H1 (cell line): ENCODE data around the gene DHCR7. TPM values are rescaled to one million over a fixed set of nuclear protein-coding genes. Genes with fewer than 3 reads are reported as not detected.

Source experiments
- CTCF ChIA-PET: fragments of 300-600 bp; sonication (Branson Sonifier 250); formaldehyde crosslinking; loops from one replicate; lab custom pipeline; 2021; ENCODE audit not compliant: partially characterized antibody; lab: Charles Lee
- POLR2A ChIA-PET: fragments of 300-600 bp; sonication (Branson Sonifier 250); formaldehyde crosslinking; loops from one replicate; lab custom pipeline; 2021; ENCODE audit warnings: inconsistent platforms; ENCODE audit not compliant: partially characterized antibody; lab: Charles Lee
- DNase-seq, 2 experiments: peaks; one replicate each; pipeline versions ENCODE4 v3.0.0 to v3.0.0-alpha.2; 2010 to 2022; ENCODE audit warnings: low spot score in 2 of 2, low read depth in 1 of 2, mixed read lengths in 1 of 2
- FAIRE-seq: peaks from 2 replicates; lab custom pipeline; 2011; peaks lifted over from hg19 to GRCh38; lab: Jason Lieb, UNC
- H2AFZ ChIP-seq: 2 replicates; pipeline ENCODE4 v1.8.1; 2012; ENCODE audit warnings: low read length, inconsistent platforms
- H2AK5ac ChIP-seq: 2 replicates; pipeline ENCODE4 v1.6.1; 2013; ENCODE audit warnings: low read depth, low read length
- H2BK120ac ChIP-seq: replicated peaks from 2 replicates; pipeline ENCODE3; 2013; ENCODE audit warnings: low read depth, low read length, inconsistent platforms
- H2BK12ac ChIP-seq: 2 replicates; pipeline ENCODE4 v1.6.1; 2013; ENCODE audit warnings: low read depth, low read length
- H2BK15ac ChIP-seq: 2 replicates; pipeline ENCODE4 v1.6.1; 2013; ENCODE audit warnings: low read length
- H2BK20ac ChIP-seq: 2 replicates; pipeline ENCODE4 v1.6.1; 2013; ENCODE audit warnings: low read length
- H2BK5ac ChIP-seq: 2 replicates; pipeline ENCODE4 v1.6.1; 2013; ENCODE audit warnings: low read depth, low read length
- H3K14ac ChIP-seq: 2 replicates; pipeline ENCODE4 v1.6.1; 2013; ENCODE audit warnings: inconsistent platforms; ENCODE audit not compliant: insufficient read length
- H3K18ac ChIP-seq: 2 replicates; pipeline ENCODE4 v1.6.1; 2013; ENCODE audit warnings: low read length; ENCODE audit errors: extremely low read depth
- H3K23ac ChIP-seq: 2 replicates; pipeline ENCODE4 v1.6.1; 2013; ENCODE audit warnings: inconsistent platforms; ENCODE audit not compliant: insufficient read length
- H3K23me2 ChIP-seq: 2 replicates; pipeline ENCODE4 v1.6.1; 2013; ENCODE audit warnings: low read depth, low read length
- H3K27ac ChIP-seq: 2 replicates; pipeline ENCODE4 v1.6.1; 2011; ENCODE audit warnings: low read depth, low read length, inconsistent platforms
- H3K27me3 ChIP-seq, 4 experiments: replicated peaks in 1 of 4; 1 replicate in 1 of 4; 2 replicates in 3 of 4; pipeline versions ENCODE4 v1.6.1 to v1.8.1; 2011 to 2013; ENCODE audit warnings: low read length in 3 of 4, mild to moderate bottlenecking in 3 of 4, inconsistent platforms in 2 of 4, mixed read lengths in 2 of 4, moderate library complexity in 1 of 4; ENCODE audit not compliant: control insufficient read depth in 3 of 4, insufficient read depth in 3 of 4; ENCODE audit errors: extremely low read depth in 1 of 4
- H3K36me3 ChIP-seq, 4 experiments: 2 replicates each; pipeline versions ENCODE4 v1.6.1 to v1.8.1; 2011 to 2013; ENCODE audit warnings: mild to moderate bottlenecking in 4 of 4, low read length in 3 of 4, moderate library complexity in 2 of 4, control low read depth in 1 of 4, inconsistent platforms in 1 of 4; ENCODE audit not compliant: insufficient read depth in 4 of 4, control insufficient read depth in 2 of 4
- H3K4ac ChIP-seq: replicated peaks from 2 replicates; pipeline ENCODE3; 2013; ENCODE audit warnings: low read length, low read depth, mixed read lengths, inconsistent platforms; ENCODE audit not compliant: insufficient read length
- H3K4me1 ChIP-seq, 4 experiments: replicated peaks in 1 of 4; 1 replicate in 1 of 4; 2 replicates in 3 of 4; pipeline versions ENCODE4 v1.6.1 to v1.8.1; 2011 to 2013; ENCODE audit warnings: low read length in 3 of 4, inconsistent platforms in 2 of 4, mixed read lengths in 1 of 4; ENCODE audit not compliant: insufficient read depth in 4 of 4, control insufficient read depth in 3 of 4
- H3K4me2 ChIP-seq, 2 experiments: 2 replicates each; pipeline versions ENCODE4 v1.6.1 to v1.8.1; 2011 to 2013; ENCODE audit warnings: low read depth in 2 of 2, low read length in 2 of 2, control low read depth in 1 of 2, inconsistent platforms in 1 of 2, mild to moderate bottlenecking in 1 of 2; ENCODE audit not compliant: insufficient read depth in 1 of 2
- H3K4me3 ChIP-seq, 4 experiments: fragments of 200-600, 300-600 bp in 1 of 4; sonication (generic), shearing (Covaris generic), sonication (Bioruptor Twin) in 1 of 4; 2 replicates each; pipeline versions ENCODE4 v1.5.1 to v1.8.1; 2011 to 2016; ENCODE audit warnings: low read length in 4 of 4, low read depth in 3 of 4, control low read depth in 2 of 4, inconsistent platforms in 2 of 4, mild to moderate bottlenecking in 2 of 4, mixed read lengths in 1 of 4, moderate library complexity in 1 of 4; ENCODE audit not compliant: insufficient read depth in 2 of 4; ENCODE audit errors: extremely low read depth in 1 of 4
- H3K56ac ChIP-seq: replicated peaks from 2 replicates; pipeline ENCODE3; 2013; ENCODE audit warnings: low read depth, mild to moderate bottlenecking, mixed read lengths, low read length, inconsistent platforms; ENCODE audit not compliant: insufficient read length
- H3K79me1 ChIP-seq: 2 replicates; pipeline ENCODE4 v1.6.1; 2013; ENCODE audit warnings: low read depth, low read length, control low read depth
- H3K79me2 ChIP-seq, 2 experiments: 2 replicates each; pipeline versions ENCODE4 v1.6.1 to v1.8.1; 2012 to 2013; ENCODE audit warnings: low read length in 2 of 2, mild to moderate bottlenecking in 2 of 2, inconsistent platforms in 1 of 2; ENCODE audit not compliant: insufficient read depth in 2 of 2, control insufficient read depth in 1 of 2
- H3K9ac ChIP-seq, 4 experiments: replicated peaks in 1 of 4; 1 replicate in 1 of 4; 2 replicates in 3 of 4; pipeline versions ENCODE4 v1.6.1 to v1.8.1; 2011 to 2013; ENCODE audit warnings: low read depth in 3 of 4, low read length in 3 of 4, control low read depth in 2 of 4, mild to moderate bottlenecking in 2 of 4, moderate library complexity in 2 of 4, inconsistent platforms in 1 of 4; ENCODE audit errors: extremely low read depth in 1 of 4
- H3K9me3 ChIP-seq, 2 experiments: 2 replicates each; pipeline versions ENCODE4 v1.6.1 to v1.8.1; 2012 to 2013; ENCODE audit warnings: mild to moderate bottlenecking in 2 of 2, moderate library complexity in 2 of 2, control low read depth in 1 of 2, inconsistent platforms in 1 of 2, low read depth in 1 of 2, low read length in 1 of 2, mixed read lengths in 1 of 2; ENCODE audit not compliant: insufficient read depth in 2 of 2
- H4K20me1 ChIP-seq, 2 experiments: replicated peaks in 1 of 2; 2 replicates each; pipeline versions ENCODE3 to v1.8.1; 2011 to 2013; ENCODE audit warnings: inconsistent platforms in 2 of 2, low read length in 2 of 2, mild to moderate bottlenecking in 1 of 2; ENCODE audit not compliant: insufficient read depth in 2 of 2, control insufficient read depth in 1 of 2
- H4K5ac ChIP-seq: 2 replicates; pipeline ENCODE4 v1.6.1; 2013; ENCODE audit warnings: low read length, low read depth, mixed read lengths, inconsistent platforms; ENCODE audit not compliant: insufficient read length
- H4K8ac ChIP-seq: 2 replicates; pipeline ENCODE4 v1.8.0; 2013; ENCODE audit warnings: mild to moderate bottlenecking, moderate library complexity, low read length, inconsistent platforms; ENCODE audit not compliant: insufficient read depth; ENCODE audit errors: extremely low read depth
- H4K91ac ChIP-seq: replicated peaks from 2 replicates; pipeline ENCODE3; 2013; ENCODE audit warnings: low read length, mixed read lengths, inconsistent platforms; ENCODE audit not compliant: insufficient read length
- HDAC2 ChIP-seq, 2 experiments: fragments of 300-600 bp in 1 of 2; sonication (generic) in 1 of 2; IDR thresholded peaks; 2 replicates each; pipeline ENCODE4 v1.6.1; 2011 to 2012; ENCODE audit warnings: low read depth in 2 of 2, low read length in 2 of 2, mild to moderate bottlenecking in 2 of 2, moderate library complexity in 2 of 2, borderline replicate concordance in 1 of 2, inconsistent platforms in 1 of 2
- MAFK ChIP-seq: IDR thresholded peaks from 2 replicates; pipeline ENCODE4 v1.6.1; 2012; ENCODE audit warnings: low read depth, mild to moderate bottlenecking, improper control_type of control experiment, low read length
- TBP ChIP-seq: IDR thresholded peaks from 2 replicates; pipeline ENCODE4 v1.6.1; 2011; ENCODE audit warnings: low read depth, low read length, improper control_type of control experiment
- TCF12 ChIP-seq: IDR thresholded peaks from 2 replicates; pipeline ENCODE4 v1.6.1; 2011; ENCODE audit warnings: low read depth, mild to moderate bottlenecking, low read length
- WGBS, 2 experiments: shearing (Covaris generic) in 1 of 2; methylation state at CpG; one replicate each; pipeline versions ENCODE4 v1.1.6 to v1.1.7; 2013 to 2015; ENCODE audit warnings: low lambda C conversion rate in 2 of 2, mixed read lengths in 2 of 2, inconsistent platforms in 1 of 2, low coverage in 1 of 2, missing lambda C conversion rate in 1 of 2; ENCODE audit not compliant: insufficient replicate concordance in 2 of 2, insufficient coverage in 1 of 2, insufficient read length in 1 of 2; ENCODE audit errors: extremely low coverage in 1 of 2, missing lambda C conversion rate in 1 of 2; 5-methylcytosine and 5-hydroxymethylcytosine counted together
- polyA plus RNA-seq, 7 experiments: library from polyadenylated mRNA; depleted of rRNA in 3 of 7; stranded (reverse) in 5 of 7; unstranded in 2 of 7; fragments of >200 nt in 5 of 7; fragments of 200-250 nt in 2 of 7; gene quantifications; 1 replicate in 5 of 7; 2 replicates in 1 of 7; 4 replicates in 1 of 7; pipeline versions ENCODE4 v1.2.1 to v1.2.3, GENCODE V29; 2011 to 2013; ENCODE audit warnings: missing spikeins in 2 of 7, mixed read lengths in 2 of 7
- total RNA-seq: library from RNA; stranded (reverse); fragmentation: NEBNext Ultra II Directional; extraction: Animal tissue kit (Norgen Biotek cat#: 25700); gene quantifications from 2 replicates; pipeline ENCODE4 v1.2.1, GENCODE V29; 2021

DHCR7 gene
- total and polyA plus RNA-seq, 2 of the 8 experiments (the other 6 are each of a cell fraction or from before 2014, with no cell fraction given) = 144 to 157 TPM

DNA sequence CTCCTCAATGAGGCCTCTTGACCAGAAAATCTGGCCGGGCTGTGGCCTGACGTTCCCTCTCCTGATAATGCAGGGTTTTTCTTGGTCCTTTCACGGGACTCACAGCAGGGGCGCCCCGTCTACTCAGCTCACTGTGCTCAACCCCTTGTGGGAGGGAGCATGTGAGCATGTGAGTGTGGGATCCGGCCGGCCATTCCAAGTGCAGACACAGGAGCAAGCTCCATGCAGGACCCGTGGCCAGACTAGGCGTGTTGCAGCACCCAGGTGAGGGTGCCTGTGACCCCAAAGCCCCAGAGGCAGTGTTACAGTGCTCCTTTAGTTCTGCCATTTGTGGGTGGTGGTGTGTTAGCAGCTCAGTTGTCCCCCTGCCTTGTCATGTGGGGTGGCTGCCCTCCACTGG lies 18.0 kb downstream of the DHCR7 start:
- H3K9me3 ChIP-seq = no peaks in the 10 kb centered on the region
- FAIRE-seq = no peak
- no peak for TF ChIP-seq HDAC2 (IDR thresholded peaks at IDR 0.05; ENCODE audit: borderline replicate concordance in 1 of 2, low read depth in 2 of 2, low read length in 2 of 2)
- no peak for TF ChIP-seq MAFK
- no peak for TF ChIP-seq TCF12
- no peak for TF ChIP-seq TBP

More for the DNA sequence above, 18.0 kb downstream of the DHCR7 start:
- Histone ChIP-seq H2AK5ac (no peak overlapping the region), H3K18ac (no peak overlapping the region), H4K91ac (no peak overlapping the region), H3K14ac (no peak overlapping the region), H4K20me1 (peaks cover 10 to 13% of the 10 kb centered on the region in 2 experiments), H3K27ac (no peak overlapping the region), H2BK120ac (no peak overlapping the region), H3K4me1 (no peaks in the 10 kb centered on the region), H3K4me3 (no peak overlapping the region), H3K4me2 (no peak overlapping the region), H2BK5ac (no peak overlapping the region), H4K8ac (no peak overlapping the region), H3K4ac (no peak overlapping the region), H3K79me2 (no peaks in the 10 kb centered on the region), H3K27me3 (no peaks in the 10 kb centered on the region), H3K9ac (no peak overlapping the region), H2BK15ac (no peak overlapping the region), H2BK20ac (no peak overlapping the region), H3K23ac (no peak overlapping the region), H4K5ac (no peak overlapping the region), H3K23me2 (no peaks in the 10 kb centered on the region; the same call in 1 of the 2 replicates), H3K79me1 (no peaks in the 10 kb centered on the region), H3K56ac (no peak overlapping the region), H3K36me3 (peaks cover 0 to 5% (median 4%) of the 10 kb centered on the region in 4 experiments; a peak in 6 of 8 replicates), H2BK12ac (no peak overlapping the region), H2AFZ (no peak overlapping the region)
- no peak for DNase-seq
- ChIA-PET CTCF (interaction anchor here (0.7 to 1.7 kb wide), 3 partner anchors 10 to 13 kb away, joined by 3 to 8 read pairs (median 4); no protein-coding TSS in a partner anchor), POLR2A (interaction anchor here (1.1 kb wide), 2 partner anchors 9 to 58 kb away, joined by 3 read pairs; no protein-coding TSS in a partner anchor)
- WGBS, 2 experiments = 97% methylated on average over 9 of the region's 9 CpGs; no CpG with 5 or more reads in 1 of the 2 experiments
